GM19099 (cell line): Measurements from ENCODE around the gene SYT8.

Experiments used
- POLR2A ChIP-seq: IDR thresholded peaks from 3 replicates; pipeline ENCODE4 v1.6.1; 2011; ENCODE audit warnings: low read depth; ENCODE audit not compliant: insufficient read length; ENCODE audit errors: extremely low read depth

The SYT8 gene

DNA sequence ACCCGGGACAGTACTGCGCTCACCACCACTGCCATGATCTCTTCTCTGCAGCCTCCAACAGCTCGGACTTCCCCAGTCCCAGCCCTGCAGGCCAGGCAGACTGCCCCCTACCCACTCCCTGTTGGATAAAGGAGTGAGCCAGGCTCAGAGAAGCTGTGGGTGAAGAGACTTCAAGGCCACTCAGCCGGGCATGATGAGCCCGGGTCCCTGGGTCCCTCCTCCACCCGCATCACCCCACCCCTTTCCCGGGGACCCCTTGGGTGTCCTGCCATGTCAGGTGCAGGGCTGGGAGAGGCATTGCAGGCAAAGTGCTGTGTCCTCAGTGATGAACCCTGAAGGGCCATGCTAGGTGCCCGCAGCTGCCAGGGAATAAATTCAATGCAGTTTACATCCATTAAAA is 32.6 kb downstream of the SYT8 start:
- TF ChIP-seq POLR2A = no peak

DNA sequence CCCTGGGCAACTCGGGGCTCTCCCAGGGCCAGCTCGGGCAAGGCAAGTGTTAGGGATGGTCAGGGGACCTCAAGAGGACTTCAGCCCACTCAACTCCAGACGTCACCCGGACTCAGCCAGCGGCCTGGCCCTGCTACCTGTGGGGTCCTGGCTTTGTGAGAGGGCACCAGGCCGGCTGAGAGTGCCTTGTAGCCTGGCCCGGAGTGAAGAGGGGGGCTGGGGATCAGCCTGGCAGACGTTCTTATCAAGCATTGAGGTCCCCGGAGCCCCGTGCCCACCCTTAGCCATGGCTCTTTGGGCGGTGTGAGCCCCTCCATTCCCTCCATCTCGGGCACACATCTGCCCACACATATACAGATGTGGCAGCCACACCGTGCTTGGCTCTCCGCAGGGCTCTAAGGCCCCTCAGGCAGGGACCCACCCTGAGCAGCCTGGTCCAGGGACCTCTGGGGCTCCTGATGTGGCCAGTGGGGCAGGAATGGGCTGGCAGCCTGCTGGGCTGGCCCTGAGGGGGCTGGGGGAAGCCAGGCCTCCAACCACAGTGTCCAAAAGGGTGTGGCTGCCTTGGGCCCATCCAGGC is 33.4 kb downstream of the SYT8 start:
- no peak for TF ChIP-seq POLR2A

DNA sequence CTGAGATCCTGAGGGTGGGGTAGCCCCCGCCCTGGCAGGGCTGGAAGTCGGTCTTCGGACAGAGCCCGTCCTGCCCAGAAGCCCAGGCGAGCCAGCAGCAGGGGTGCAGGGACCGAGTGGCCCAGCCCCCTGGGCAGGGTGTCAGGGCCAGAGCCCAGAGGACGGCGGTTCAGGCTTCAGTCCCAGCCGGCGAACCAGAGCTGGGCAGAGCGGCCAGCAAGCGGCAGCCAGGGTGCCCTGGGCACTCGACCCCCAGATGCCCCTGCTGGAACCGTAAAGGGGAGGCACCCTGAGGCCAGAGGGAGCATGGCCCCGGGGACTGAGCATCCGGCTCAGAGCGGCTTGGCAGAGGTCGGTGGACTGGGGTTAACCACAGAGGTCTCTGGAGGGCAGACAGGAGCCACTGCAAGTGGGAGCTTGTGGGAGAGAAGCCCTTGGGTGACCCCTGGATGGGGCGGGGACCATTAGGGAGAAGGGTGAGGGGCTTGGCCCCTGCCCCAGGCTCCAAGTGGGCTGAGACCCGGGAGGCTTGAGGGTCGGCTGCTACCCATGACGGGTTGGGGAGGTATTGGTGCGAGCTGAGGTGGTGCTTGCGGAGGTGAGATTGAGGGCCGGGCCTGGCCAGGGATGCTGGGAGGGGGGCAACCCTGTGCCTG is 34.0 kb downstream of the SYT8 start:
- no peak for TF ChIP-seq POLR2A

DNA sequence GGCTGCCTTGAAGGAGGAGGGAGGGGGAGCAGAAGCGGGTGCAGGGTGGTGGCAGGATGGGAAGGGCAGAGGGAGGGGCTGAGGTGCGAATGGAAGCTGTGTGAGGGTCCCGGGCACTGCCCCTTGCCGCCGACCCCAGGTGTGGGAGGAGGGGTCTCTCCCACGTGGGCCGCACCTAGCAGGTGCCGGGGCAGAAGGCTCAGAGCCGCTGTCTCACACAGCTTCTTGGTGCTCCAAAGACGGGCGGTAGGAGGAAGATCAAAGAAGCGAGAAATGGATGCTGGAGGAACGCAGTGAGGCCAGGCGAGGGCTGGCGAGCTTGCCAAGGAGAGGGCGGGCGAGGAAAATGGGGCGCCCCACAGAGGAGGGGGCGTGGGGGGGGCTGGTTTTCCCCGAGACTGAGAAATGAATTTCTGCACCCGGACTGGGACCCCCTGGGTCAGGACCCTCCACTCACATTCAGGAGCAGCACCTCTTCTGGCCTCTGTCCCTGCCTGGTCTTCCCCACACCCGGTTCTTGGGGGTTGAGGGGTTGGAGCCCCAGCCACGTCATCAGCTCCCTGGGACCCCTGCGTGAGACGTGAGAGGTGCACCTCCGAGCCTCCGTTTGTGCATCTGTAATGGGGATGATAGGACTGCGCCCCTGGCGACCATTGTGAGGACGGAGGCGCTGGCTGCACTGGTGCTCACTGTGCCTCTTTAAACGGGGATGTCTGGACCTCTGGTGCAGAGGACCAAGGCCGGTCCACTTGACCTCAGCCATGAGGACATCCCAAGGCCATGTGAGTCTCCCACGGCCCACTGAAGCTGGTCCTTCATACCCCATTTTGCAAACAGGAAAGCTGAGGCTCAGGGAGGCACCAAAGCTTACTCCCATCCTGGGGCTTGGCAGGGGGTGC is 34.9 kb downstream of the SYT8 start:
- TF ChIP-seq POLR2A = no peak

DNA sequence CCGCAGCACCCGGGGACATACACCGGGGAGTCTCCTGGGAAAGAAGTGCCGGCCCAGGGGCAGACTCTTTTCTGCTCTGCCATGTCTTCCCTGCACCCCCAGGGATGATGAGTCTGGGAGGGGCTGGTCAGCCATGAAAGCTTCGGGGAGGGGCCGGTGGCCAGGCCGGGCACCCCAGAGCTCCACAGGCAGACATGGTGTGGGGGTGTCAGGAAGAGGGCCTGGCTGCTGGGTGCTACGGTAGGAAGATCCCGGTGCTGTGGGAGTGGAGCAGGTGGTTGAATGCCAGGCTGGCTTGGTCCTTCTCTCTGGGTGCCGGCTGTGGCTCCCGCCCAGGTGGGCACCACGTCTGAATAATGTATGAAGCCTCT is 35.5 kb downstream of the SYT8 start:
- no peak for TF ChIP-seq POLR2A

DNA sequence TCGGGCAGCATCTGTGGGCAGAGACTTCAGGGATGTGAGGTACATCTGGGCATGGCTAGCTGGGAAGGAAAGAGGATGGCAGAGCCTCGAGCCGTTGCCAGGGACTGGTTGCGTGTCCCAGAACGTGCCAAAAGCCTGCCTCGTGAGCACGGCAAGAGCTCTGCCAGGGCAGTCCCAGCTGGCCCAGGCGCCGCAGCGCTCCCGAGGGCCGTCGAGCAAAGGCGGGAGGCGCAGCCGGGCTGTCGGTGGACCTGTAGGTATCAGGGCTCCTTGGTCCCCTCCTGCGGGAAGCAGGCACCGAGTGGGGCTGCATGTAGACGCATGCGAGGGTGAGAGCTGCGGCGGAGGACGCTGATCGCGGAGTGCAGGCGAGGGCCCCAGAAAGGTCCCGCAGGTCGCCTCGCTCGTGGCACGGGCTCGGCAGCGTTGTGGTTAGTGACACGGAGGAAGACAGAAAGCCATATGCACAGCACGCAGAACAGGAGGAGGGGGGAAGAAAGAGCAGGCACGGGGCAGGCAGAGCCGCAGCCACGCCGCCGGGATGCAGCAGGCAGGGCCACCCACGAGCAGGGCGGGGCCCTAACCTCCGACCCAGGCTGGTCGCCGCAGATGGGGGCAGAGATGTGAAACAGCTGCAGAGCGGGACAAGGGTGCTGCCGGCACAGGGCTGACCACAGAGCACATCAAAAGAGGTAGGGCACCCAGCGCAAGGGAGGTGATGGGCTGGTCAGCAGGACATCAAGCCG is 36.1 kb downstream of the SYT8 start:
- TF ChIP-seq POLR2A = no peak

DNA sequence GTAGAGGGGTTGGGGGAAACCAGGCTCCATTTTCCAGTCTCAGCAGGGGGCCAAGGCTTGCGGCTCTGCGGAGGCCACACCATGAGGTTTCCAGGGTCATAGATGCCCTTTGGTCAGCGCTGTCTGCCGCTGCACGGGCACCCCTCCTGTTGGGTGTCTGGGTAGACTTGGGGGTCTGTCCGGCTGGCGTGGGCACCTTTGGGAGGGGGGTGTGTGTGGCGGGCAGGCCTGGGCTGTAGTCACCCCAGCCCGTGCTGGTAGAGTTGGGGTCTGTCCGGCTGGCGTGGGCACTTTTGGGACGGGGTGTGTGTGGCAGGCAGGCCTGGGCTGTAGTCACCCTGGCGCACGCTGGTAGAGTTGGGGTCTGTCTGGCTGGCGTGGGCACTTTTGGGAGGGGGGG is 36.7 kb downstream of the SYT8 start:
- TF ChIP-seq POLR2A = no peak

DNA sequence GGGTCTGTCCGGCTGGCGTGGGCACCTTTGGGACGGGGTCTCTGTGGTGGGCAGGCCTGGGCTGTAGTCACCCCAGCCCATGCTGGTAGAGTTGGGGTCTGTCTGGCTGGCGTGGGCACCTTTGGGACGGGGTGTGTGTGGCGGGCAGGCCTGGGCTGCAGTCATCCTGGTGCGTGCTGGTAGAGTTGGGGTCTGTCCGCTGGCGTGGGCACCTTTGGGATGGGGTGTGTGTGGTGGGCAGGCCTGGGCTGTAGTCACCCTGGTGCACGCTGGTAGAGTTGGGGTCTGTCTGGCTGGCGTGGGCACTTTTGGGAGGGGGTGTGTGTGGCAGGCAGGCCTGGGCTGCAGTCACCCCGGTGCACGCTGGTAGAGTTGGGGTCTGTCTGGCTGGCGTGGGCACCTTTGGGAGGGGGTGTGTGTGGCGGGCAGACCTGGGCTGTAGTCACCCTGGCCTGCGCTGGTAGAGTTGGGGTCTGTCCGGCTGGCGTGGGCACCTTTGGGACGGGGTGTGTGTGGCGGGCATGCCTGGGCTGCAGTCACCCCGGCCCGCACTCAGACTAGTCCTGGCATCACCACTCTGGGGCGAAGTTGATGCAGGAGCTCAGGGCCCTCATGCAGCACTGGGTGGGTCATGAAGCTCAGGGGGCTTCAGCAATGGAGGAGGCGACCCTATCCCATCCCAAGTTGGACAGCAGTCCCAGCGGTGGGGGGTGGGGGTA is 37.6 kb downstream of the SYT8 start:
- TF ChIP-seq POLR2A = no peak

DNA sequence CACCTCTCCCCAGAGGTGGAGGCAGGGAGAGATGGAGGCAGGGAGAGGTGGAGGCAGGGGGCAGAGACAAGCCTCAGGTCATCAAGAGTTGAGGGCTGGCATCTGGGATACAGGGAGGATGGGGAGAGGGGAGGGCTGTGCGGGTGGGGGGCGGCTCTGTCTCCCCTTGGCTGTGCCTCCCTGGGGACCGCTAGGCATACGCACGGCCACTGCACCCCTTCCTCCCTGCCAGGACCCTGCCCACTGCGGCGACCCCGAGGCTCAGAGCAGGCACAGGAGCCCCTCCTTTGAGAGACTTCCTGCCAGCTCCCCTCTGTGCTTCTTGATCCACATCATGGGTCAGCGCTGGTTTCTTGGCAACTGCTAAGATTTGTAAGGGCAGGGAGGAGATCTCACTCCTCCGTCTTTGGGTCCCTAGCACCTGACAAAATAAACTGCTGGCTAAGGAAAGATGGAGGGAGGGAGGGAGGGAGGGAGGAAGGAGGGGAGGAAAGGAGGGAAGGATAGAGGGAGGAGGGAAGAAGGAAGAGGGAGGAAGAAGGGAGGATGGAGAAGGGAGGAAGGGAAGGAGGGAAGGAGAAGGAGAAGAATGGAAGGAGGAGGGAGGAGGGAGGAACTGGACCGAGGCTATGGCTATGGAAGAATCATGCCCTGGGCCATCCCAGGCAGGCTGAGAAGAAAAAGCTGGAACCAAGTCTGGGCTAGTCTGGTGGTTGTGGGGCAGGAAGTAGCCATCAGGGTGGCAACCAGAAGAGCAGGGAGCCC is 38.4 kb downstream of the SYT8 start:
- TF ChIP-seq POLR2A = no peak

DNA sequence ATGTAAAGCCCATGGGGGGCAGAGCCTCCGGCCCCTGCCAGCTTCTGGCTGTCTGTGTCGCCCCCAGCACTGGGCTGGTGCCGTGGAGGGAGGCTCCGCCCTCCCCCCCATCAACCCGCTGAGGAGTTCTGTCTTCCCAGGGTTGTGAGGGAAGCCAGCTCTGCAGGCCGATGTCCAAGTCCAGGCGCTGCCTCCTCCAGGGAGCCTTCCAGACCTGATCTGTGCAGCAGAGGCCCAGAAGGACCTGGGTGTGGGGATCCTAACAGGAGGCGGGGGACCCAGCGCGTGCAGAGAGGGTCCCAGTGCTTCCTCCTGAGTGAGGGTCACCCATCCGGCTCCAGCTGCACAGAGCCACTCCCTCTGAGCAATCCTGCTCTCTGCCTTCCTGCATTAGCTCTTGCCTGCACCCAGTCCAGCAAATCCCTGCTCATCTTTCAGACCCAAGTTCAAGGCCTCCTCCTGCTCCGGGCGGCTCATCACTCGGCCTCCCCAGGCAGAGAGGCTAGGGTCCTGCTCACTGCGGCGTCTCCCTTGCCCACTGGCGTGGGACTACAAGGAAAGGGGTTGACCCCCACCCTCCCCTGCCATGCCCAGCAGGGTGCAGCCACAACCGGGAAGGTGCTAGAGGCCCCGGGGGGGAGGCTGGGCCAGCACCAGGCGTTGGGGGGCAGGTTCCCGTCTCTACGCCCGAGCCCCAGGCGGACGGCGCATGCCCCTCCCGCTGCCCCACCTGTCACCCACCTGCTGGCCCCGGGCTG is 40.5 kb downstream of the SYT8 start:
- TF ChIP-seq POLR2A = no peak

DNA sequence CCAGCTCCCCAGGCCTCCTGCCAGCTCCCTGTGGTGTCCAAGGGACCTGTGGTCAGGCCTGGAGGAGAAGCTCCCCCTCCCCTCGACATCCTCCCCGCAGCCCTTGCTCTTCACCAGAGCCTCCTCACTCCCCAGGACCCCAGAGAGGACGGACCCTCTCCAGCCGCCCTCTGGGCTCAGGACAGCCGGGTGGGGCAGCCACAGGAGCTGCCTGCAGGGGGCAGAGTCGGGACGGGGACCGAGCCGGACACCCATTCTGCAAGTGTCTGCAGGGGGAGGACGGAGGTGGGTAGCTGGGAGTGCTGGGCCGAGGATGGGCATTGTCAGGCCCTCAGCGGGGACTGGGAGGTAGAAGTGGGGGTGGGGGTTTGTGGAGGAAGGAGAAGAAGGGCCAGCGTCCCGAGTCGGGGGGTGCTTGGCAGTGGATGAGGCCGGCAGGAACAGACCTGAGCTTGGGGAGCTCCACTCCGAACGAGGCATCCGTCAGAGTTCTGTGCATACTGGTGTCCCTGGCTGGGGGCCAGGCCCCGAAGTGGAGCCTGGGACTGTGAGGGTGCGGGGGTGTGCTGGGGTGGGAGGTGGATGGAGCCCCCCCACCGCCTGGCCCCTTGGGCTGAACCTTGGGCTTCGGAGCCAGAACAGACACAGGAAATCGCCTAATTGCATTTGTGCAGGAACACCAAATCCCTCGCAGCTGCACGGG is 41.7 kb downstream of the SYT8 start:
- TF ChIP-seq POLR2A = no peak

DNA sequence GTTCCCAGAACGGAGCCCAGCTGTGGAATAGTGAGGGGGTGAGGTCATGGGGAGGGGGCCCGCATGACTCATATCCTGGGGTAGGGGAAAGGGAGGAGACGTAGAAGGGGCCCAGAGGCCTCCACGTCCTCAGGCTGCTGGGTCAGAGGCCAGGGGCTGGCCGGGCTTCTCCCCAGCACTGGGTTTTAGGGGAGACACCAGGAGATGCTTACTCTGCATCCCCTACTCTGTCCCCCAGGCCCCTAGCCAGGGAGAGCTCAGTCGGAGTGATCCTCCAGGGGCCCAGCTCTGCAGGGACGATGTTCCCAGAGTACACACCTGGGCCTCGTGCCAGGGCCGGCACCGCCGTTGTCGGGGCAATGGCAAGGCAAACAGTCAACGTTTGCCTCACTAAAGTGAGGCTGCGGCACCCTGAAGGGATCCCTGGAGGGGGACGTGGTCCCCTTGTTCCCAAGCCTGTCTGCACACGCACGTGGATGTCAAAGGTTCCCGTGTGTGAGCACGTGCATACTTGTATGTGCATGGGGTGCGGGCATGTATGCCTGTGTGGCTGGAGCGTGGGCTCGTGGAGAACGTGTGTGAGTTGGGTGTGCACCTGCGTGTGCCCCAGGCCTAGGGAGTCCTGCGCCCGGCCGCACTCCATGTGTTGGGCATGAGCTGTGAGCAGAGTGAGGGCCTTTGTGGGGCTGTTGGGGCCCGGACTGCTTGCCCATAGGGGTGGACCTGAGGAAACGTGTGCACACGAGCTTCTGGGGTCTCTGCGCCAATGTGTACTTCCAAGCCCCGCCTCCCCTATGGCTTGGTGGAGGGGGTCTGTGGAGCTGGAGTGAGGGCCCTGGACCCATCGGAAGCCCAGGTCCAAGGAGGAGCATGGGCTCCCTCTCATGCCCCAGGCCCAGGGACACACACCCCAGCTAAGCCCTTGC is 42.7 kb downstream of the SYT8 start:
- no peak for TF ChIP-seq POLR2A
